ENCODE data around the gene POU5F1.
"Not testable (repeated sequence)": the region's sequence is repeated elsewhere in the genome, so short reads cannot be mapped to it uniquely, and the experiment has no call there.

POU5F1 gene

DNA sequence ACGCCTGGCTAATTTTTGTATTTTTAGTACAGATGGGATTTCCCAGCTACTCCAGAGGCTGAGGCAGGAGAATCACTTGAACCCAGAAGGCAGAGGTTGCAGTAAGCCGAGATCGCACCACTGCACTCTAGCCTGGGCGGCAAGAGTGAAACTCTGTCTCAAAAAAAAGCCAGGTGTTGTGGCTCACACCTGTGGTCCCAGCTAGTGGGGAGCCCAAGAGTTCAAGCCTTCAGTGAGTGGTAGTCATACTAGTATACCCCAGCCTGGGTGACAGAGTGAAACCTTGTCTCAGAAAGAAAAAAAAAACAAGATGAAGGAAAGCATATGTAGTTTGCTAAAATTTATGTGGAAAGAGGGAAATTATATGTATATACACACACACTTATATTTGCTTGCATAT is 20.0 kb upstream of the POU5F1 start:
- no peak for DNase-seq (ENCODE audit: low read depth)

DNA sequence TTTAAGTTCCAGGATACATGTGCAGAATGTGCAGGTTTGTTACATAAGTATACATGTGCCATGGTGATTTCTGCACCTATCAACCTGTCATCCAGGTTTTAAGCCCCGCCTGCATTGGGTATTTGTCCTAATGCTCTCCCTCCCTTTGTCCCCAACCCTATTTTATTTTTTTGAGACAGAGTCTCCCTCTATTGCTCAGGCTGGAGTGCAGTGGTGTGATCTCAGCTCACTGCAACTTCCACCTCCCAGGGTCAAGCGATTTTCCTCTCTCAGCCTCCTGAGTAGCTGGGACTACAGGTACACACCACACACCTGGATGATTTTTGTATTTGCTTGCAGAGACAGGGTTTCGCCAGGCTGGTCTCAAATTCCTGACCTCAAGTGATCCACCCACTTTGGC is 18.7 kb upstream of the POU5F1 start:
- not testable (repeated sequence) for DNase-seq (ENCODE audit: low read depth)

- no peak for DNase-seq (ENCODE audit: low read depth)
Observed at GRCh38 chr6:31187780-31188194, 17.3 kb upstream of the POU5F1 start.

GRCh38 chr6:31186052-31186734 is 15.7 kb upstream of the POU5F1 start:
- DNase-seq (ENCODE audit: low read depth): no peak

DNA sequence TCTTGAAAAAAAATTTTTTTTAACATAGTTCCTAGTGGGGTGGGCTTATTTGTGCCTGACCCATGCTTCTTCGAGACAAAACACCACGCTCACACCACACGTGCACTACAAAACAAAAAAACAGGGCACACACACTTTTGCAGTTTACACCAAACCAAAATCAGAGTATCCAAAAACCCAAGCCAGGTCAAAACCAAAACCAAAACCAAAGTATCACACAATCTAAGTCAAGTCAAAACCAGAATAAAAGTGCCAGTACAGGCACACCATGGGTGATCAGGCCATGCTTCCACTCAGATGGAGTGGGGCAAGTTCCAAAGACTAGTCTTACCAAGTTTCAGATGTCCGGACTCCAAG is 15.2 kb upstream of the POU5F1 start:
- not testable (repeated sequence) for DNase-seq (ENCODE audit: low read depth)

DNA sequence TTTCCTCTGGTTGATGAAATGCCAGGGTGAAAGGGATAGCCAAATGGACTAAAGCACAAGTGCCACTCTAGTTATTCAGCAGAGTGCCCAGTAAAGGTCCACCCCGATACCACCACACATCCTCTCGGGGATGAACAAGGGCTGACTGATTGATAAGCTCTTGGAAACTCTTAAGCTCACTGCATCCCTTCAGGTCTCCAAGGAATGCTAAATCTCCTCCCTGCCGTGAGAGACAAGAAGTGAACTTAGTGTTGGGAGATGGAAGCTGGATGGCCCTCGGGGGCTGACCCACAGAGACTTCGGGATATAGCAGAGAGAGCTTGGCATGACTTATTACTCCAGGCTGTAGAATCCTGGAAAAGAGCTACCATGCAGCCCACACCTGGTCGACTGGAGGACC is 13.4 kb upstream of the POU5F1 start:
- DNase-seq (ENCODE audit: low read depth): not testable (repeated sequence)

DNA sequence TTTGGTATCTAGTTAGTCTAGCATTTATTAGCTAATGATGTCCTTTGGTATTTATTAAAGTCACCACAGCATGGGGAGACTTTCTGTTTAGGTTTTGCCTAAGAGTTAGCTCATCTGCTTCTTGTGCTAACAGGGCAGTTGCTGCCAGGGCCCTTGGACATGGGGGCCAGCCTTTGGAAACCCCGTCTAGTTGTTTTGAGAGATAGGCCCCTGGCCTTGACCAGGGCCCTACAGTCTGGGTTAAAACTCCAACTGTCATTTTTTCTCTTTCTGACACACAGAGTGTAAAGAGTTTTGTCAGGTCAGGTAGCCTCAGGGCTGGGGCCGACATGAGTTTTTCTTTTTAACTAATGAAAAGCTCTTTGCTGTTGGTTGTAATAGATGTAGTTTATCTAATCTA is 12.8 kb upstream of the POU5F1 start:
- not testable (repeated sequence) for DNase-seq (ENCODE audit: low read depth)

DNA sequence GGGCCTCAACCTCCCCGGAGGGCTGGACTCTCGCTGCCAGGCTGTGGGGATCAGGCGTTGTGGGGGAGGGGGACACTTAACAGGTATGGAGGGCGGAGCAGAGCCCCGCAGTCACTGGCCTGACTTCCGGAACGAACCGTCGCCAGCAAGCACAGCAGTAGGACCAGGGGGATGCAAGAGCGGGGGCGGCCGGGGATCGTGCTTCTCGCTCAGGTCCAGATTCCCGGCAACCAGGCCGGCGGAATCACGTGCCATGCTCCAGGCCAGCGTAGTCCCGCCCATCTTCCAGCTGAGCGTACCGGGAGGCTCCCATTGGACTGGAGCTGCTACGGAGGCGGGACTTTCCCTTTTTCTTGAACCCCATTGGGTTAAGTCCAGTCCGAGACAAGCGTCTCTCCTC is 10.0 kb upstream of the POU5F1 start:
- DNase-seq (ENCODE audit: low read depth): peak; percentile 69

GRCh38 chr6:31179896-31180295 is 9.4 kb upstream of the POU5F1 start:
- DNase-seq (ENCODE audit: low read depth): no peak

DNA sequence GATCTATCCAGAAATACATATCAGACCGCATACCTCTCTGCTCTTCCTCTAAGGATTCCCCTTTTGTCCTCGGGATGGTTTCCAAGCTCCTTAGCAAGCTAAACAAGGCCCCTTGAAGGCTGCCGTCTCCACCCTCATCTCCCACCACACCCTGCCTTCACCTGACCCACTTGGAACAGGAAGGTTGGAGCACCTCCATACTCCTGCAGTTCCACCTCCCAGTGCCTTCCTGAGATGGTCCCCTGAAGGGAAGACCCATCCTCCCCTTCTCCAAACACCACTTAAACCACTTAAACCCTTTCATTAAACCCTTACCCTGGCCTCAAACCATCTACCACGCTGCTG is 8.5 kb upstream of the POU5F1 start:
- DNase-seq (ENCODE audit: low read depth): no peak

DNA sequence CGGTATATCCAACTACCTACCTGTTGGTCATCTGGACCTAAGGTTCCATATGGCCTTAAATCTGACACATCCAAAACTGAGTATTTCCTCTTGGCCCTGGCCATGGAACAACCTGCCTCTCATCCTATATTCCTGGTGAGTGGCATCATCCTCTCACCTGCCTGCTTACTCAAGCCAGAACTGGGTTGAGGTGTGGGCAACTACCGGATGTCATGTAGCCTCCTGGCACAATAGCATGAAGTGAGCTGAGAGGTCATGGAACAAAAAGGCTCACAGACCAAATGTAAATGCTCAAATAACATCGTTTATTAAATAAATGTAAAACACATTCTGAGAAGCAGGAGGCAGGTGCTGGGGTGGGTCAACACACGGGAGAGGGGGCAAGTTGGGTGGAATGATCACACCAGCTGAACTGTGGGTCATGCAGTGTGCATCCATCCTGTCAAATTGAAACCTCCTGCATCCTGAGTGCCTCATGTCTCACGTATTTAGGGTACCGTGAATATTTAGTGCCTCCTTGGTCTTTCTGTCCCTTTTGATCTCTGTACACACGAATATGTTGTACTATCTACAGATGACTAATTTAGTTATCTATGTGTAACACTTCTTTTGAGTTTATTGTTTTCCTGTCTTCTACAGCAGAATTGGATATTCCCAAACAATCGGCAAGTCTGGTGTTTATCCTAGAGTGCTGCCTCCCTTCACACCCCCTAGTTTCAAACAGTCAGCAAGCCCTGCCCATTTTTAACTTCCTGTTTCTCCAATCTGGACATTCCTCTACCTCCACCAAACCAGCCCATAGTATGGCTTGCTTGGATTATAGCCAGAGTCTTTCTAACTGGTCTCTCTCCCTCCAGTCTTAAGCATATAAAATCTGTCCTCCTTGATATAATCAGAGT is 7.9 kb upstream of the POU5F1 start:
- no peak for DNase-seq (ENCODE audit: low read depth)

DNA sequence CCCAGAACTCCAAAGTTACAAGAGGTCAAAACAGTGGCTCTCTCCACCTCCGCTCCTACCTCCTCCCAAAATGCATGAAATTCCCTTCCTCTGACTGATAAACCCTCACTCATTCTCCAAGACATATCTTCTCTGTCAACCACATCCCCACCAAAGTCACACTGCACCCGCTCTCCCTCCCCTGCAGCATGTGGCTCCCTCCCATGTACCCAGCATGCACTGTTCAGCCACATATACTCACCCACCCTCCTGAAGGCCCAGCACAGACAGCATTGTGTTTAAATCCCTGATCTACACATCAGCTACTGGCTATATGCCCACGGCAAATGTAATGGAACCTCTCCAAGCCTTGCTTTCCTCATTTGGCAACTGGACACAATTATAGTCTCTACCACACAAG is 5.5 kb upstream of the POU5F1 start:
- DNase-seq (ENCODE audit: low read depth): peak; percentile 72

- DNase-seq (ENCODE audit: low read depth): no peak
Observed at GRCh38 chr6:31174378-31174777, 3.9 kb upstream of the POU5F1 start.

DNA sequence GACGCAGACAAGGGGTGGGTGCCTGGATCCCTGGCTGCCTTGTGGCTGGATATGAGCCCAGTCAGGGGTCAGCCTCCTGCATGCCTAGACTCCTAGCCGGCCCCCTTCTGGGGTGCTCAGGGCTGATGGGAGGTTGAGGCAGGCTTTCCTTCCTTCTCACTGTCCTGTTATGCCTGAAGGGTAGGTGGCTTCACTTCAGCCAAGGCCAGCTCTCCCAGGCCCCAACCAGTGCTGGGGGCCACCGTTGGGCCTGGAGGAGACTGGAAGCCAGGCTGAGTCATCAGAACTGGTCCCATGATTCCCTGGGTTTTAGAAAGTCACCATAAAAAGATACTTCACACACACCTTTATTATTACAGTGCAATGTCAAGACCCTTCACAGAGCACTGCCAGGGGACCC is 2.9 kb upstream of the POU5F1 start:
- DNase-seq (ENCODE audit: low read depth): no peak

DNA sequence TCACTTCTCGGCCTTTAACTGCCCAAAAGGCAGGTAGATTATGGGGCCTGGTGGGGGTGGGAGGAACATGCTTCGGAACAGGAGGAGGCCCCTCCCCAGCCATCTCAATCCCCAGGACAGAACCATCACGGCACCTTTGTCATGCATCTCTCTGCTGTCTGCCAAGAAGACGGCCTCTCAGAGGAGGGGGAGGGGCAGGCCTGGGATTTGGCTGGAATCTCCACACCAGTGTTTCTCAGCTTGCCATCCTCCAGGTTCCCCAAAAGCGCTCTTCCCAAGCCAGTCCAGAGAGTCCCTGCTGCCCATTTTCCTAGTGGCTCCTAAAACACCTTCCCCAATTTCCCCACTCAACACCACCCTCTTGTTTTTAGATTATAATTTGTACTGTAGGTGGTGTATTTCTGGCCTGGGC is 2.5 kb upstream of the POU5F1 start:
- DNase-seq (ENCODE audit: low read depth): no peak

DNA sequence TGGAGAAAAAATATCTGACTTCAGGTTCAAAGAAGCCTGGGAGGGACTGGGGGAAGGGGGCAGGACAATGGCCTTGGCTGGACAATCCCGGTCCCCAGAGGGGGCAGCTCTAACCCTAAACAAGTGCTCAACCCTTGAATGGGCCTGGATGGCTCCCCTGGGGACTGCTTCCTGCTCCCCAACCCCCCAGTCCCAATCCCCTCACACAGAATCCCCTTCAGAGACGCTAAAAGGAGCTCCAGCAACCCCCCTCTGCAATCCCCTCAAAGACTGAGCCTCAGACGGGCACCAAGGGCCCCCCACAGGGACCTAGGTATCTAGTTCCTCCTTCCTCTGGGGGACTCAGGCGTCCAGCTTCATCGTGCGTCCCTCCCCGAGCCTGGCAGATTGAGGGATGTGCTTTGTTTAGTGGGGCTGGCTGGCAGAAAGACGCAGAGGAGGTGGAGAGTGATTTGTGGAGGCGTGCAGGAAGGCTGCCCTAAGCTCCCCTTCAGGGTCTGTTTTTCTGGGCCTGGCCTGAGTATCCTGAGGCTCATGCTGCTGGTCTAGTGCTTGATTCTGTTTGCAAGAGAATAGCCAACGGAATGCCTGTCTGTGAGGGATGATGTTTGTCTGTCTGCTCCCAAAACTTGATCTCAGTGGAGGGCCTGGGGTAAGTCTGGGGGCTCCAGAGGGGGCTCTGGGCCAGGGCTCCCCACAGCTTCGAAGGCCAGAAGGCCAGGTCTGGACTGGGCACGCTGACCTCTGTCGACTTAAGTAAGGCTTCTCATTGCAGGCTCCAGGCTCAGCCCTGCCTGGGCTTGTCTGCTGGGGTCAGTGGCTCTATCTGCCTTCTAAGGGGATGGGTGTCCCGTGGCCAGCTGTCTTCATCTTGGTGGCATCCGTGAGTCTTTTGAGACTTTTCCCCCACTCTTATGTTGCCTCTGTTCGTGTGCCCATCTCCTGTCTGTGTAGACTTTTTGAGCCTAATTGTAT is 1.7 kb upstream of the POU5F1 start:
- DNase-seq (ENCODE audit: low read depth): no peak

- DNase-seq (ENCODE audit: low read depth): no peak
Observed at GRCh38 chr6:31170987-31171671, 647 bp upstream of the POU5F1 start.

- DNase-seq (ENCODE audit: low read depth): not testable (repeated sequence)
Observed at GRCh38 chr6:31169858-31170599, 453 bp downstream of the POU5F1 start.

- no peak for DNase-seq (ENCODE audit: low read depth)
Observed at GRCh38 chr6:31169123-31169857, 1.2 kb downstream of the POU5F1 start.

- DNase-seq (ENCODE audit: low read depth): no peak
Observed at GRCh38 chr6:31168606-31169005, 1.9 kb downstream of the POU5F1 start.
